OCI-LY3 (cell line): ENCODE measurements around the gene E2F2.
"Not testable (repeated sequence)": the region's sequence is repeated elsewhere in the genome, so short reads cannot be mapped to it uniquely, and the experiment has no call there.

Source experiments
- CTCF ChIP-seq: fragments of 200-600, 300-600 bp; sonication (generic); IDR thresholded peaks from 2 replicates; pipeline ENCODE4 v1.5.1; 2014; ENCODE audit warnings: antibody characterized with exemption, low read length, low read depth
- EZH2phosphoT487 ChIP-seq: fragments of 200-600 bp; shearing (Covaris generic); IDR thresholded peaks from 2 replicates; pipeline ENCODE4 v1.6.1; 2018; ENCODE audit warnings: antibody characterized with exemption, mixed run types, low read depth

- not testable (repeated sequence) for TF ChIP-seq CTCF, EZH2phosphoT487
Observed at GRCh38 chr1:23542940-23543339, 11.9 kb upstream of the E2F2 start.
